NCI-H2081 (cell line): ENCODE data around the gene FLII.

Experiments
- DNase-seq, 2 experiments: peaks; one replicate each; lab custom pipeline; 2025; lab: John Stamatoyannopoulos, UW

The FLII gene

DNA sequence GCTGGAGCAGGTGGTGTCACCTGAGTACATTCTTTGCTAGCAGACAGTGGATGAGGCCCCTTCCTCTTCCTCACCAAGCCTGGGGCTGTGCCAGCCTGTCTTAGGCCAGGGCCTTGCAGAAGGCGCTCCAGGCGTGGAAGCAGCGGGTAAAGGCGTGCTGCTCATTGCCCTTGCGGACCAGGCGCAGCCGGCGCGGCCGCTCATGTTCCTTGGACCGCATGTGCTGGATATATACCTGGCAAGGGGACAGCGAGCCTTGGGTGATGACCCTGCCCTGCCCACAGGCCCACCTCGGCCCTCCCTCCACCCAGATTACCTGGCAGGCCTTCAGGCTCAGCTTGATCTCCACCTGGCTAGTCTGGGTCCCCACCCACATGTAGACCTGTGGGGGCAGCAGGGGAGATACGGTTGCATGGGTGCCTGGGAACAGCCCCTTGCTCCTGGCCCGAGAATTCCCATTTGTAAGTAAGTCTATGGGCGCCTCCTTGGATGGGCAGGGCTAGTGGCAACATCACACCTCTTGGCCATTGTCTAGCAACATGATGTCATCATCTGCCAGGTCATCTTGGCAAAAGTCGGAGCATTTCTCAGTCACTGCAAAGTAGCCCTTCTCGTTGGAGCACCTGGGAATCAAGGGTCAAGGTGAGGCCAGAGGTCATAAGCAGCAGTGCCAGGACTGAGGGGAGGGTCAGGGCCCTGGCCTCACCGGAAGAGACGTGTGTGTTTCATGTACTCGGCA is 13.3 kb downstream of the FLII start:
- no peak for DNase-seq

DNA sequence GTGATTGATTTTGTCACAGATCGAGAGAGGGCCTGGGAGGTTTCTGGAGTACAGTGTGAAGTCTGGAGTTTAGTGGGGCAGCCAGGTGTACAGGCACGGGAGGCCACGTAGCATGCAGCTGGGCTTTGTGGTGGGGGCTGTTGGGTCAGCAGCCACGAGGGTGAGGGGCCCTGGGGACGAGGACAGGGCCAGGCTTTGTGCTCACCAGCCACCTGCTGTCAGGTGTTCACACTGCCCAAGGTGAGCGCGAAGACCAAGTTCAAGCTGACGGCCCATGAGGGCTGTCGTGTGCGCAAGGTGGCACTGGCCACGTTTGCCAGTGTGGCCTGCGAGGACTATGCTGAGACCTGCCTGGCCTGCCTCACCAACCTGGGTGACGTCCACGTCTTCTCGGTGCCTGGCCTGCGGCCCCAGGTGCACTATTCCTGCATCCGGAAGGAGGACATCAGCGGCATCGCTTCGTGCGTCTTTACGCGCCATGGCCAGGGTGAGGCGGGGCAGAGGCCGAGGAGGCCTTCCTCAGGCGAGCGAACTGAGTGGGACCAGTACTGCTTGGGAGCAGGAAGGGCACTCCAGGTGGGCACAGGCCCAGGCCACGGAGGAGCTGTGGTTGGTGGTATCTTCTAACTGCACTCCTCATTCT is 17.2 kb downstream of the FLII start:
- DNase-seq, result no peak

DNA sequence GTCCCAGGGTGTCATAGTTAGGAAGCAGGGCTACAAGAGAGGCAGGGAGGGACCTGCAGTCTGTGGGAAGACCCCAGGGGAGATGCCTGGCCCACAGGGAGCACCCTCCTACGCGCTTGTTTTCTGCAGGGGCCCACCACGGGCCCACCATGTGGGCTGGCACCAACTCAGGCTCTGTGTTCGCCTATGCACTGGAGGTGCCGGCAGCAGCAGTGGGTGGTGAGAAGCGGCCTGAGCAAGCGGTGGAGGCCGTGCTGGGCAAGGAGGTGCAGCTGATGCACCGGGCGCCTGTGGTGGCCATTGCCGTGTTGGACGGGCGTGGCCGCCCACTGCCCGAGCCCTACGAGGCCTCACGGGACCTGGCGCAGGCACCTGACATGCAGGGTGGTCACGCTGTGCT is 18.1 kb downstream of the FLII start:
- no peak for DNase-seq

DNA sequence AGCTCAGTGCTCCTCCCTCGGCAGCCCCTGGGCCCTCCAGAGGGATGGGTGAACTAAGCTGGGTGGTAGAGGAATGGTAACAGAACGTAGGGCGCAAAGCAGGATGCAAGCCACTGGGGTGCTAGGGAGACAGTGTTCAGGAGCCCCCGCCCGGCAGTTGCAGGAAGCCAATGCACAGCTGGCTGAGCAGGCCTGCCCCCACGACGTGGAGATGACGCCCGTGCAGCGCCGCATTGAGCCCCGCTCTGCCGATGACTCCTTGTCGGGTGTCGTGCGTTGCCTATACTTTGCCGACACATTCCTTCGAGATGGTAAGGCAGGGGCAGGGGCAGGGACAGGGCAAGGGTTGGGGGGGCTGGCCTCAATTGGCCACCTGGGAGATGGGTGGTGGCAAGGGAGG is 20.2 kb downstream of the FLII start:
- DNase-seq, result no peak

DNA sequence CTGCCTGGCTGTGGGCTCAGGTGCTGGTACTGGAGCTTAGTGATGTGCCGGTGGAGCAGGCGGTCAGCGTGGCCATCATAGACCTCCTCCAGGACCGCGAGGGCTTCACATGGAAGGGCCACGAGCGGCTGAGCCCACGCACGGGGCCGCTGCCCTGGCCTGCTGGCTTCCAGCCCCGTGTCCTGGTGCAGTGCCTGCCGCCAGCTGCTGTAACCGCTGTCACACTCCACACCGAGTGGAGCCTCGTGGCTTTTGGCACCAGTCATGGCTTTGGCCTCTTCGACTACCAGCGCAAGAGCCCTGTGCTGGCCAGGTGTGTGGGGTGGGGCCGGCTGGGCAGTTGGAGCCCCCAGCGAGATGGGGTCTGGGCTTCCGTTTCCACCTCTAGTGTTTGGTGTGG is 21.1 kb downstream of the FLII start:
- DNase-seq, result no peak

- no peak for DNase-seq
These were observed 22.0 kb downstream of the FLII start for GRCh38 chr17:18236494-18236893.

GRCh38 chr17:18235743-18236256 is 22.7 kb downstream of the FLII start:
- no peak for DNase-seq

DNA sequence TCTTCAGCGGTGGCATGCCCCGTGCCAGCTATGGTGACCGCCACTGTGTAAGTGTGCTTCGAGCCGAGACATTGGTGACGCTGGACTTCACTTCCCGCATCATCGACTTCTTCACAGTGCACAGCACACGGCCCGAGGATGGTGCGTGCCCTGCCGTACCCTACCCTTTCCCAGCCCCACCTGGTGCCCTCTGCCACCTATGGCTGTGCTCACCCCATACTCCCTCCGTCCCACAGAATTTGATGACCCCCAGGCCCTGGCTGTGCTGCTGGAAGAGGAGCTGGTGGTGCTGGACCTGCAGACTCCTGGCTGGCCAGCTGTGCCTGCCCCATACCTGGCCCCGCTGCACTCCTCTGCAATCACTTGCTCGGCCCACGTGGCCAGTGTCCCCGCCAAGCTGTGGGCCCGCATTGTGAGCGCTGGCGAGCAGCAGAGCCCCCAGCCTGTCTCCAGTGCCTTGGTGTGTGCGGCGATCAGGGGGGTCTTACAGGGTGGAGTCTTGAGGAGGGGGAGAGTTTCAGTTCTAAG is 23.6 kb downstream of the FLII start:
- no peak for DNase-seq

DNA sequence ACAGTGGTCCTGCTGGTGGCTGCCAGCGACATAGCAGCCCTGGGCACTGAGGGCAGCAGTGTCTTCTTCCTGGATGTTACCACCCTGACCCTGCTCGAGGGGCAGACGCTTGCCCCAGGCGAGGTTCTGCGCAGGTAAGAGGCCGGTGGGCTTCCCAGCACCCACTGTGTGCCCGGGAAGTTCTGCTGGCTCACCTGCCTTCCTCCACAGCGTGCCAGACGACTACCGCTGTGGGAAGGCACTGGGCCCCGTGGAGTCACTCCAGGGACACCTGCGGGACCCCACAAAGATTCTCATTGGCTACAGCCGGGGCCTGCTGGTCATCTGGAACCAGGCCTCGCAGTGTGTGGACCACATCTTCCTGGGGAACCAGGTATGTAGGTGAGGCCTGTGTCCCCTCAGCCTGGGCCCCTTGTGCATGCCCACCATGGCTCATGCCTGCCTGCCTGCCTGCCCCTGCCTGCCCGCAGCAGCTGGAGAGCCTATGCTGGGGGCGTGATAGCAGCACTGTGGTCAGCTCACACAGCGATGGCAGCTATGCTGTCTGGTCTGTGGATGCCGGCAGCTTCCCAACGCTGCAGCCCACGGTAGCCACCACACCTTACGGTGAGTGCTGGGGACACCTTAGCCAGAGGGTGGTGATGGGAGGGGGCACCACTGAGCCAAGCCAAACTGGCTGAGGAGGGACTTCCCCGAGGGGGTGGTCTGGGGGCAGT is 24.6 kb downstream of the FLII start:
- DNase-seq, result no peak

- no peak for DNase-seq
These were observed 27.4 kb downstream of the FLII start for GRCh38 chr17:18231164-18231563.

- DNase-seq, result no peak
These were observed 28.0 kb downstream of the FLII start for GRCh38 chr17:18230288-18231141.

DNA sequence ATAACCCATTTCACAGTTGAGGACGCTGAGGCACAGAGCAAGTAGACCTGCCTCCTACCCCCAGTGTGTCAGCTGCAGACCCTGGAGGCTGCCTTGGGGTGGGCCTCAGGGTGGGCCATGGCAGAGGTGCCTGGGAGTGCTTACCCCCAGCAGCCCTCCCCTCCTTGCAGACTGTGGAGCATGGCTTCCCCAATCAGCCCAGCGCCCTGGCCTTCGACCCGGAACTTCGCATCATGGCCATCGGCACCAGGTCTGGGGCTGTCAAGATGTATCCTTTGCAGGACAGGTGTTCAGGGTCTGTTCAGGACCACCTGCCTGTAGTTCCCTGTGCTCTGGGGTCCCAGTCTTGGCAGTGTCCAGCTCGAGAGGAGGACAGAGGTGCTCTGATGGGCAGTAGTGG is 28.8 kb downstream of the FLII start:
- no peak for DNase-seq

- DNase-seq, result no peak
These were observed 29.3 kb downstream of the FLII start for GRCh38 chr17:18229254-18229653.

- no peak for DNase-seq
These were observed 30.3 kb downstream of the FLII start for GRCh38 chr17:18228176-18228682.

DNA sequence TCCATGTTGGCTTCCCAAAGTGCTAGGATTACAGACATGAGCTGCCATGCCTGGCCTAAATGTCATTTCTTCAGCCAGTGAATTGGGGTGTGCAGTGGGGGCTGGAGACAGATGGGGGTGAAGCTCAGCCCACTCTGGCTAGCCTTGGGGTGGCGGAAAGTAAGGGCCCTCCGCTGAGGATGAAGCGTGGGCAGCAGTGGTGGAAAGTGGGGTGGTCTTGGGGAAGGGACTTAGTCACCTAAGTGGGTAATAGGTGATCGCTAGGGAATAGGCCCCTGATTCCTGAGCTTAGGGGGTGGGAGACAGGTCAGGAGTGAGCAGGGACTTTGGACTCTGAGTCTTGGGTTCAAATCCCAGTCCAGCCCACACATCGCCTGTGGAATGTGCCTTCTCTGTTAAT is 30.9 kb downstream of the FLII start:
- DNase-seq, result no peak

GRCh38 chr17:18226284-18226945 is 32.1 kb downstream of the FLII start:
- DNase-seq, result no peak

GRCh38 chr17:18225642-18226283 is 32.8 kb downstream of the FLII start:
- no peak for DNase-seq

GRCh38 chr17:18225121-18225641 is 33.4 kb downstream of the FLII start, which contains the start of gene LLGL1:
TSS of gene LLGL1 (plus strand) at chr17:18225635. CDS start at chr17:18225683, 48 bp downstream.
- peak; percentile 83 to 90 for DNase-seq

DNA sequence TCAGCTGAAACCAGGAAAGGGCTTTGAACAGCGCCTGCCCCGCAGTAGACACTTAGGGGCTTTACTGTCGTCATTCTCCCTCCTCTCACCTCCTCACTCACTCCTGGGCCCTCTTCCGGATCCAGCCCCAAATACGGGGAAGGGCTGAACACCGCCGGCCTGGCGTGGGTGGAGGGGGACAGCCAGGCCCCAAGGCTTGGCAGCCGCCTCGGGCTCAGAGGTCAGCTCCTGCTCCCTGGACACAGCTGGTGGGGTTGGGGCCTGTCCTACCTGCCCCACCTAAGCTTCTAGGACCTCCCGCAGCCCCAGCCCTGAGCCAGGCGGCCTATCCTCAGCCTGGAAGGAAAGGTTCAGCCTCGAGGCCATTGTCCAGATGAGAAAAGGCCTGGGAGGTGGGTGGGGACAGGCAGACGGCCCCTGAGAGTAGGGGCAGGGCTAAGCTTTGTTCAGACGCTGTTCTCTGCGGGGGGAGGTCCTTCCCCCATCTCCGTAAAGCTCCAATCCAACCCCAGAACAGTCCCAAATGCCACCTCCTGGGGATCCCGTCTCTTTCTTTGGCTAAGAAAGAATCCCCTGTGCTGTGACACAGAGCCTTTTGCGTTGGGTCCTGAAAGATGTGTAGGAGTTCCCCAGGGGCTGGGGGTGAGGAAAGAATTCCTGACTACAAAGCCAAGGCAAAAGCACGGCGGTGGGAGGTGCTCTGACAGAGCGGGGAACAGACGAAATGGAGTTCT is 34.0 kb downstream of the FLII start:
- DNase-seq, result no peak

DNA sequence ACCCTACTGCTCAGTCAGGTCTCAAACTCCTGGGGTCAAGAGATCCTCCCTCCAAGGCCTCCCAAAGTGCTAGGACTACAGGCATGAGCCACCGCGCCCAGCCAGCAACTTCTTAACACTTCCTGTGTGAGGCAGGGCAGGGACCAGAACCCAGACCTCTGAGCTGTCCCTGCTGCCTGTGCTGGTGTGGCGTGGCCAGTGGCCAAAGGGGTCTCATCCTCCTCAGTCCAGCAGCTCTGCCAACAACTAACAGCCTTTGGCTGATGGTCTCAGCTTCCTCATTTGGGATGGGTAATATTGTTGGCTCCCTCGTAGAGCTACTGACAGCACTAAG is 34.5 kb downstream of the FLII start:
- DNase-seq, result no peak
